Stimulated activated CD8-positive, alpha-beta memory T cell treated with anti-CD3 and anti-CD28 coated beads, Interleukin-4, amount 100 ng/mL, for 4 hours (primary cell): ENCODE data around the gene RBMY1D.
"Not testable (repeated sequence)": the region's sequence is repeated elsewhere in the genome, so short reads cannot be mapped to it uniquely, and the experiment has no call there.

Source experiments
- DNase-seq, 2 donors: peaks; one replicate each; pipeline ENCODE4 v3.0.0-alpha.2; 2020; ENCODE audit warnings: low read depth in 2 of 2, low spot score in 1 of 2

RBMY1D gene

GRCh38 chrY:21894426-21894825 is at the start of gene RBMY1D:
TSS of gene RBMY1D (minus strand) at chrY:21894526. CDS start at chrY:21892513, 2,013 bp downstream.
- DNase-seq = not testable (repeated sequence)

- not testable (repeated sequence) for DNase-seq
Observed at GRCh38 chrY:21917932-21918331, 23.6 kb upstream of the RBMY1D start, which contains the start of gene RBMY1E. TSS of gene RBMY1E (minus strand) at chrY:21918032. CDS start at chrY:21916054, 1,978 bp downstream.

DNA sequence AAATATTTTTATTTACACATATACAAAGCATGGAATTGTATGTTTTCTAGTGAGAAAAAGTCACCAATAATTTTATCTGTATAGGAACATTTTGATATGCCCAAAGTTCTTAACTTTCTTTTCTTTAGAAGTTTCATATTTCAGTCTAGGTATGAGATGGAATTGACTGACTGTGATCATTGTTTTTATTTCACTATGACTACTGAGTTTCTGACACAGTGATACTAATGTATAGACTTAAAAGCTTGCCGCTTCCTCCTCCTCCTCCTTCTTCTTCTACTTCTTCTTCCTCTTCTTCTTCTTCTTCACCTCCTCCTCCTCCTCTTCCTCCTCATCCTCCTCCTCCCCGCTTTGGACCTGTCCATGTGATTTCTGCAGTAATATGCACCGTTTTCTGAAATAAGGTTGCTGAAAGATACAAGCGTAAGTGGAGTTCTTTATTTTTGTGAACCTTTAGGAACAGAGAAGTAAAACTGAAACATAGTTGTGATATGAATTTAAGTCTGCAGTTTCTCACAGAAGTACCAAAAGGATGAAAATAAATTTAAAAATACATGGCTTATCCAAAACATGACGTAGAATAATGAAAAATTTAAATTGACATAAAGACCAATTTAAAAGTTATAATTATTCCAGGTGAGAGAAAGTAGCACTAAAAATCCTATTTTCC is 24.8 kb downstream of the RBMY1D start:
- DNase-seq = not testable (repeated sequence)

GRCh38 chrY:21845481-21845880 is 48.8 kb downstream of the RBMY1D start:
- DNase-seq = no peak

DNA sequence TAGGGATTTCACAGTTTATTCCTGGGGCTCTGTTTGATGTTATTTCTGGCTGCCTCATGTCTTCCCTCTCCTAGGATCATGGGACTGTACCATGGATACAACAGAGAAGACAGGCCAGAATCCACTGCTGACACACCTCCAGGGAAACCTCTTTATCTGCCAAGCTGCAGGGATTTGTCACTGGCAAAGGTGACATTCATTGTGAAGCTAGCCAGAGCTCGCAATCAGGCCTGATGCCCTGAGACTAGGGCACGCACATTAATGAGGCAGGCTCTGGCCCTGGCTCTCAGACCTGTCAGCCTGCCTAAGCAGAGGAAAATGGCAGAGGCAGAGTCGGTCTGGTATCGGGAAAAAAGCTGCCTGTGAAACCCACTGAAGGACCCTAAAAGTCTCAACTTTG is 52.2 kb downstream of the RBMY1D start:
- DNase-seq = no peak

- no peak for DNase-seq
Observed at GRCh38 chrY:21839489-21839888, 54.8 kb downstream of the RBMY1D start.

- DNase-seq = no peak
Observed at GRCh38 chrY:21836343-21836742, 58.0 kb downstream of the RBMY1D start.

- no peak for DNase-seq
Observed at GRCh38 chrY:21835052-21835451, 59.3 kb downstream of the RBMY1D start.
